Activated CD8-positive, alpha-beta memory T cell treated with anti-CD3 and anti-CD28 coated beads, Interleukin-2, amount 50 U/mL, for 1 hour (primary cell): Measurements from ENCODE around the gene RAMP1.
"Not testable (repeated sequence)": the region's sequence is repeated elsewhere in the genome, so short reads cannot be mapped to it uniquely, and the experiment has no call there.

ENCODE experiments used
- DNase-seq: peaks from one replicate; pipeline ENCODE4 v3.0.0-alpha.2; 2020; ENCODE audit errors: extremely low read depth

Gene RAMP1

GRCh38 chr2:237859533-237860272 lies at the start of gene RAMP1:
Gene RAMP1 (plus strand): TSS chr2:237859623. CDS start chr2:237859676, 53 bp downstream.
- no peak for DNase-seq

GRCh38 chr2:237815637-237816036 lies 43.8 kb upstream of the RAMP1 start:
- no peak for DNase-seq

GRCh38 chr2:237816531-237816930 lies 42.9 kb upstream of the RAMP1 start:
- DNase-seq, result no peak

- no peak for DNase-seq
Observed at GRCh38 chr2:237818066-237818473, 41.4 kb upstream of the RAMP1 start.

GRCh38 chr2:237819231-237819630 lies 40.2 kb upstream of the RAMP1 start:
- no peak for DNase-seq

- no peak for DNase-seq
Observed at GRCh38 chr2:237820421-237820820, 39.0 kb upstream of the RAMP1 start.

GRCh38 chr2:237823544-237823943 lies 35.9 kb upstream of the RAMP1 start:
- DNase-seq, result no peak

GRCh38 chr2:237824085-237824484 lies 35.3 kb upstream of the RAMP1 start:
- DNase-seq, result no peak

- DNase-seq, result no peak
Observed at GRCh38 chr2:237827421-237827987, 31.9 kb upstream of the RAMP1 start.

- DNase-seq, result no peak
Observed at GRCh38 chr2:237830522-237830921, 28.9 kb upstream of the RAMP1 start.

- DNase-seq, result no peak
Observed at GRCh38 chr2:237833546-237833945, 25.9 kb upstream of the RAMP1 start.

- DNase-seq, result no peak
Observed at GRCh38 chr2:237835372-237835771, 24.1 kb upstream of the RAMP1 start.

- no peak for DNase-seq
Observed at GRCh38 chr2:237841051-237841450, 18.4 kb upstream of the RAMP1 start.

- not testable (repeated sequence) for DNase-seq
Observed at GRCh38 chr2:237848940-237849339, 10.5 kb upstream of the RAMP1 start.

GRCh38 chr2:237854295-237854694 lies 5.1 kb upstream of the RAMP1 start:
- DNase-seq, result no peak

- DNase-seq, result no peak
Observed at GRCh38 chr2:237857791-237858190, 1.6 kb upstream of the RAMP1 start.

- no peak for DNase-seq
Observed at GRCh38 chr2:237858294-237859081, 935 bp upstream of the RAMP1 start.

- no peak for DNase-seq
Observed at GRCh38 chr2:237859082-237859433, 365 bp upstream of the RAMP1 start.

GRCh38 chr2:237860273-237860935 lies 981 bp downstream of the RAMP1 start:
- no peak for DNase-seq

- no peak for DNase-seq
Observed at GRCh38 chr2:237861875-237862527, 2.6 kb downstream of the RAMP1 start.

GRCh38 chr2:237862528-237862895 lies 3.1 kb downstream of the RAMP1 start:
- DNase-seq, result no peak

GRCh38 chr2:237863102-237863511 lies 3.7 kb downstream of the RAMP1 start:
- DNase-seq, result no peak
